ENCODE data around the gene NTM.

The NTM gene

GRCh38 chr11:131373095-131373725, 2.8 kb downstream of the NTM start:
- H3K27ac ChIP-seq, result no peak overlapping the region
- TF ChIP-seq ZFX (IDR thresholded peaks at IDR 0.05; ENCODE audit: borderline replicate concordance), result no peak
- no peak for TF ChIP-seq CTCF (IDR thresholded peaks at IDR 0.05)

DNA sequence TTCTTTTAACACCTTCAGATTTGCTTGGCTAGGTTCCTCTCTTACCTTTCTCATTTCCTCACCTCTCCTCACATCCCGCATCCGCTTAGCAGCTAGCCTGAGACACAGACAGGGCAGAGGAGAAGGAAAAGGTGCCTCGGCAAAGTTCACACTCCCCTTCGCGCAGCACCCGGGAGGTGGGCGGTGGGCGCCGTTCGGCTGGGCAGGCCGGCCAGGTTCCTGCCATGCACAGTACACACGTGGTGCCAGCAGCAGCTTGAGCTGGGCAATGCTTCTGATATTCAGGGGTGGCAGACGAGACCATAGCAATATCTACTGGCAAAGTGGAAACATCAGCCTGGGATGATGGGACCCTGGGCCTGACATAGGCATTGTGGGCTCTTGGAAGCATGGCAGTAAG, 3.3 kb downstream of the NTM start:
- H3K27ac ChIP-seq, result no peak overlapping the region
- TF ChIP-seq CTCF (IDR thresholded peaks at IDR 0.05) (no peak), ZFX (IDR thresholded peaks at IDR 0.05; ENCODE audit: borderline replicate concordance) (no peak)

DNA sequence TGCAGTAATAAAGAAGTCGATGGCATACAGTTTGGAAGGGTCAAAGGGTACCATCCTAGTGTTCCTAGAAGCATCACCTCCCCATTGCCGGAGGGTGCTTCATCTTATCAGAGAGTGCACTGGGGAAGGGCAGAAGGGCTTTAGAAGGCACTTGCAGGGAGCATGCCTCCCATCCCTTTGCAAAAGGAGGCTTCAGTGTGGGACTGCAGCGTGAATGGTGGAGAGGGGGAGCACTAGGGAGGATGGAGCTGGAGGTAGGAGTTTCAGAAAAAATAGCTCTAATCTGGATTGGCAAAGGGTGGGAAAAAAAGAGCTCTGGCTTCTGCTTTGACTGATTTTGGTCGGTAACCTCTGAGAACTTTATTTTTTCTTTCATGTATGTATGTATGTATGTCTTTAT, 5.0 kb downstream of the NTM start:
- H3K27ac ChIP-seq, result no peak overlapping the region
- TF ChIP-seq ZFX (IDR thresholded peaks at IDR 0.05; ENCODE audit: borderline replicate concordance) (no peak), CTCF (IDR thresholded peaks at IDR 0.05) (no peak)

DNA sequence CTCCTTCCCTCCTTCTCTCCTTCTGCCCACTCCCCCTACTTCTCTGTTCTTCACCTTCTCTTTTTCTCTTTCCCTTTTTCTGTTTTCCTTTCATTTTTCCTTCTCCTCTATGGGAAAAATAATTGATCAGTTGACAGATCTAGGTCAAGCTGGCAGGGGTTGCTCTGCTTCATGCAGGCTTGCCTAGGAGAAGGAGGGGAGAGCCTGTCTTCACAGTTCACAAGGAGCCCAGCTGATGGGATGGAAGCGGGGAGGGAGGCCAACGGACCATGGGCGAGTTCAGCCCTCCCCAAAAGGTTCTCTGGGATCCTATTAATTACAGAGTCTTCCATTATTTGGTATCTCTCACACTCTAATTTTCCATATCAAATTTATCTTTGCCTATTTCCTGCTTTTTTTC, 5.5 kb downstream of the NTM start:
- no peak overlapping the region for H3K27ac ChIP-seq
- TF ChIP-seq CTCF (IDR thresholded peaks at IDR 0.05) (no peak), ZFX (IDR thresholded peaks at IDR 0.05; ENCODE audit: borderline replicate concordance) (no peak)

DNA sequence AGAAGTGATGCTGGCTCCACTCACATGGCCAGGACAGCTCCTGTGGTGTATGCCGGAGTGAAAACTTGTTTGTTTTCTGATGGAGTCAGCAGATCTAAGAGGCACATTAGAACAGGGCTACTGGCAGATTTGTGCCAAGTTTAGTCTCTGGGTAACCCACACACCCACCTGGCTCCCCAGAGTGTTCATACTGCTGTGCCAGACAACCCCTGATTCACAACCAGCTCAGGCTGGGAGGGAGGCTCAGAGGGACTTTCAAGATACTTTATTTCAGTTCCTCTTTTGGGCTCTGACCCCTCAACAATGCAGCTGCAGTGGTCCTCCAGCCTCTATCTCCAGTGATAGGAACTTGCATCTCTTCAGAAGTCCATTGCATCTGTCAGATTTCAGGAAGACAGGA, 8.5 kb downstream of the NTM start:
- H3K27ac ChIP-seq, result no peak overlapping the region
- TF ChIP-seq CTCF (IDR thresholded peaks at IDR 0.05), result no peak
- TF ChIP-seq ZFX (IDR thresholded peaks at IDR 0.05; ENCODE audit: borderline replicate concordance), result no peak

- H3K27ac ChIP-seq, result no peak overlapping the region
- no peak for TF ChIP-seq CTCF (IDR thresholded peaks at IDR 0.05)
- TF ChIP-seq ZFX (IDR thresholded peaks at IDR 0.05; ENCODE audit: borderline replicate concordance), result no peak
Measured at GRCh38 chr11:131385763-131386390, 15.5 kb downstream of the NTM start.

- TF ChIP-seq CTCF (IDR thresholded peaks at IDR 0.05) (no peak), ZFX (IDR thresholded peaks at IDR 0.05; ENCODE audit: borderline replicate concordance) (no peak)
- H3K27ac ChIP-seq, result no peak overlapping the region
Measured at GRCh38 chr11:131386408-131386807, 16.0 kb downstream of the NTM start.
